ENCODE data around the gene STK17A.

The STK17A gene

DNA sequence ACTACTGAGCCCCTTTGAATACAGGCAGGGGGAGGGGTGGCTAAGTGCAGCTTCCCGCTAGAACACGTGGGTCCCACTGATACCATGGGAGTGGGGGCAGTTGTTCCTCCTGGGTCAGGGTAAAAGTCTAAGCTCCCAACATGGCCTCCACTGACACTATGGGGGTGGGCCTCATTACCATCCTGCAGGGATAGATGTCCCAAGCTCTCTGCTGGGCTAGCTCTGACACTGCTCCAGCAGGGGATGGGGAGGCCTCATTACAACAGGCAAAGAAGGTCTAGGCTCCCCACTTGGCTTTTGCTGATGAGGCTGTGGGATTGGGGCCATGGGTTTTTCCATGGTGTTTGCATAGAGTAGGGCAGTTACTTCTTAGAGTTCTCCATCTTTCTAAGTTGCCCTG lies 51.5 kb downstream of the STK17A start:
- no peak for DNase-seq (ENCODE audit: low read depth in 2 of 2)

DNA sequence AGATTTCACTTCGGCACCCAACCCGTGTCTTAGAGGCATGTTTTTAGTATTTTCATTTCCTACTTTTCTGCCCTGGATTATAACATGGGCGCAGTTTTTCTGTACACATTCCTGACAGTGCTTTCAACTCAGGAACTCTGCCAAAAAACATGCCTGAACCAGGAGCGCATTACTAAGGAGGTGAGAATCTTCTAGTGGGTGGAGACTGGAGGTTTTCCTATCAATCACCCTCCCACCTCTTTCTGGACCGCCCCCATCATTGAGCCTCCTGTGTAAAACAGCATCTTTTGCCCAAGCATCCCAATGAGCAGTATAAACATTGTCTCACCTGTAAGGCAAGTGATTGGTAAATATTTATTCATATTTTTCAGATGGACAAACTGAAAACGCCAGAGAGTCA lies 53.2 kb downstream of the STK17A start:
- no peak for DNase-seq (ENCODE audit: low read depth in 2 of 2)

DNA sequence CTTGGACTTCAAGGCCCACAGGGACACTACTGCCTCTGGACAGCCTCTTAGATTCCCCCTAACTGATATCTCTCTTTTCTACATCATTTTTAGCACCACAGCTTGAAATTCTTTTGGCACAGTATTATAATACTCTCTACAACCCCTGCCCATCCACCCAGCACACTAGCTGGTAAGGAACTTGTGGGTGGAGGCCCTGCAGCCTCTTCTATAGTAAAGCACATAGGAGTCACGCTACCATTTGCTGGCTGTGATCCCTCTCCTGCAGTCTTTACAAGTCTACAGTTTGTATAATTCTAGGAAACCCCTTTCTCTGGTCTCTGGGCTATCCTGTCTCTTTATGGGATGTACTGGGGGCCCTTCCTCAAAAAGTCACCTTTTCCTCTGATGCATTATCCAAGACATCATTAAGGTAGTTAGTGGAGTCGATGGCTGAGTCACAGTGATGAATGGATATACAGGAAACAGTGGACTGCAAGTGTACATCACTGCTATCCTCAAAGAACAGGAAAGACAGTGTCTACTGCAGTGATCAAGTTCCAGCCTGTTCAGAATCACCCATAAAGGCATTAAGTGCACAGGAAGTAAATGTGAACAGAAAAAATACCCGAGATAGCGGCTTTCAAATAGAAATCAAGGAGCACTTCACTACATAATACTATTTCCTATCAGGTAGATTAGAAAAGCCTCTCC lies 54.4 kb downstream of the STK17A start:
- DNase-seq (ENCODE audit: low read depth in 2 of 2), result no peak

- no peak for DNase-seq (ENCODE audit: low read depth in 2 of 2)
These were observed 57.1 kb downstream of the STK17A start for GRCh38 chr7:43639858-43640491.

DNA sequence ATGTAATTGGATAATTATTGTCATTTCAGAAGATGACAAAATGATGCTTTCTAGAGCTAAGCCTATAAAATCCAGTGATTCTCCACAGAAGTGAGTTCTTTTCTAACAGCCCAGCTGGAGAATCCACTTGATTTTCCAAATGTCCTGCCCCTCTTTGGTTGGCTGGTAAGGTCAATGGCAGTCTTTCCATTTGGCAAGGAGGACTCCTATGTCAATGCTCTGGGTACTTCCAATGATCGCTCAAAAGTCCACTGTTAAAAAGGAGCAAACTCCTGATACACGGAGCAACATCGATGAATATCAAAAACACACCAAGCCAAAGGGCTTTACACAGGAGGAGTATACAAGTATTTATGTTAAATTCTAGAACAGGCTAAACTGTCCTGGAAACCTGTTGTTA lies 57.8 kb downstream of the STK17A start:
- DNase-seq (ENCODE audit: low read depth in 2 of 2), result no peak

GRCh38 chr7:43642897-43643630 lies 60.2 kb downstream of the STK17A start:
- no peak for DNase-seq (ENCODE audit: low read depth in 2 of 2)

DNA sequence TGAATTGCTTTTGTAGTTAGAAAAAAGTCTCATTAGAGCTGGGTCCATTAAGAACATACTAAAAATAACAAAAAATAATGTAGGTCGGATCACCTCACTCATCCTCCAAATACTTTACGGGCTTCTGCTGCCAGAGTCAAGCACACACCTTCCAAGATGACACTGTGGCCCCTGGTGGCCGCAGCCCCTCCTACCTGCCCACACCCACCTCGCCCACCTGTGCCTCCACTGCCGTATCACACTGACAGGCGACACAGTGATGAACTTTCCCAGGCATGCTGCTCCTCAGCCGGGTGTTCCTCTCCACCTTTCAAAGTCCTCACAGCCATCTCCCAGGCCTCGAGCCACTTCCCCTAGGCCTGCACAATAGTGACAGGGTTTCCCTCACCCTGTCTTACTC lies 60.9 kb downstream of the STK17A start:
- DNase-seq (ENCODE audit: low read depth in 2 of 2), result no peak

DNA sequence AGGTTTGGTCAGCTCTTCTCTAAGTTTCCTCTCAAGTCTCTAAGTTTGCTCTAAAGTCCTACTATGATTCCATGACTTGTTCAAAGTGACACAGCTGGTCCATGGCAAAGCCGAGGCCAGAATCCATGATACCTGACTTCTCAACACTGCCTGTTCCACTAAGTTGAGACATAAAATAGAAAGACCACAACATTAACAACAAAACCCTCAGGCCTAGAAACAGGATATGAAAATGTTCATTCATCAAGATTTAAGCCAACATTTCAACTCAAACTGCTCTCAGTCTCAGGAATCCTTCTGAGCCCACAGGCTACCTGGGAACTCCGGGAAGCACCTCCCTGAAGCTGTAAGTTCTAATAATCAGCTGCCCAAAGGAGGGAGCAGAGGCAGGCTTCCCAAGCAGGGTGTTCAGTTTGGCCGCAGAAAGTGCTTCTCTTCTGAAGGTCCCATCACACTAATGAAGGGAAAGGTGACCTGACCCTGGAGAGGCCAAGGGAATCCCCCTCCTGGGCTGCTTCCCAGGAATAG lies 62.9 kb downstream of the STK17A start:
- DNase-seq (ENCODE audit: low read depth in 2 of 2), result no peak

GRCh38 chr7:43646603-43647338 lies 63.9 kb downstream of the STK17A start:
- DNase-seq (ENCODE audit: low read depth in 2 of 2), result no peak

DNA sequence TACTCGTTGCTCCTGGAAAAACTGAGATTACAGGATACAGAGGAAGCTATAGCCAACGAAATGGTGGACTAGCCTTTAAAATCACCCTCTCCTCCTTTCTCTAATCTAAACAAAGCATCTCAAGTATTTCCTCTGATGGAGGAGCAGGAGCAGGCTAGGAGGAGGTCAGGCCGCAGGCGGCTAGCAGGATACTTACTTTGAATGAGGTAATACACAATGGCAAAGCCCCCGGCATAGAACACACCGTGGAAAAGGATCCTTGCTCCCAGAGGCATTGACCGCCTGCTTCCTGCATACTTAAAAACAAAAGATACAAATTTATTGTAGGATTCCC lies 64.4 kb downstream of the STK17A start:
- no peak for DNase-seq (ENCODE audit: low read depth in 2 of 2)

DNA sequence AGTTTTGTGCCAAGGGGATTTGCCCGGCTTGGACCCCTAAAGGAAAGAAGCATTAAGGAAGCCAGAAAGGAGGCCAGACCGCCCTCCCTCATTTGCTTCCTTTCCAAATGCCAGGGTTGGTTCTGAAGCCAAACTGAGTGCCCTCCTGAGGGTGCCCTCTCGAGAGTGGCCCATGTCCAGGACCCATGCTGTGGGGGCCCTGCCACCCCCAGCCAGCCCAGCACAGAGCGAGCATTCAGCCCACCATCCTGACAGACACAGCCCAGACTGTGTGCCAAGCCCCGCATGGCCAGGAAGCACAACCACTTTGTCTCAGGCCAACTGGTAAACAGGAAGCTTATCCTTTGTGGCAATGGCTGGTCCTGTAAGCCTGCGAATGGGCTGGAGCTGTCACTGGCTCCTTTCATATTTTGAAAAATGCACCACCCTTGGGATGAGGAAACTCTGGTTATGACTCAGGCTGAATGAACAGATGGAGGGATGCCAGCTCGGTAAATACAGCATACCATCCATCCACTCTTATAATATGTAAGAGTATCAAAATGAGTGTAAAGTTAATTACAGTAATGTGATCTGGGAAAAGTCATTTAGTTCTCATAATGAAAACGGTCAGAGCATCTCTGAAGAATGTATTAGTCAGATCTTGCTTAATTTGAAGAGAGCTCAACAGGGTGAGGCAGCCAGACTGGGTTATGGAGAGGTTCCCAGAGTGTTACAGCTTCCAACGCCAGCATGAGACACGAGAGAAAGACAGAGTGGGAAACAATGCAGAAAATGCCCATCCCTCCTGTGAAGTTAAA lies 65.0 kb downstream of the STK17A start:
- no peak for DNase-seq (ENCODE audit: low read depth in 2 of 2)

GRCh38 chr7:43648473-43649406 lies 65.8 kb downstream of the STK17A start:
- DNase-seq (ENCODE audit: low read depth in 2 of 2), result peak in 1 of 2 donors; percentile 50

GRCh38 chr7:43649755-43650274 lies 66.9 kb downstream of the STK17A start:
- DNase-seq (ENCODE audit: low read depth in 2 of 2), result no peak

GRCh38 chr7:43650457-43651052 lies 67.6 kb downstream of the STK17A start:
- DNase-seq (ENCODE audit: low read depth in 2 of 2), result no peak

DNA sequence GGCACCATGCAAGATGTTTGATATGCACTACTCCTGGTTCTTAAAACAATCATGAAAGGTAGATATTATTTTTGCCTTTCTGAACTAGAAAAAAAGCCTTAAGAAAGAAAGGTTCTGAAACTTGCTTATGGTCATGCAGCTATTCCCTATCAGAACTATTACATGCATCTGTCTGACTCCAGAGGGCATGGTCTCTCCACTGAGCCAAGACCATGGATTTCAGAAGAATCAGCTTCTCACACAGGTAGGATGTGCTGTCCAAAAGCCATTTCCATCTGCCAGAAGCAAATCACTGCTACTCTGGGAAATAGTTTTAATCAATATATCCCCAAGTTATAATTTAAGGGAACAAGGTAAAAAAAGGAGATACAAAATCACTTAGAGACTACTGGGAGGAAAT lies 69.5 kb downstream of the STK17A start:
- no peak for DNase-seq (ENCODE audit: low read depth in 2 of 2)

DNA sequence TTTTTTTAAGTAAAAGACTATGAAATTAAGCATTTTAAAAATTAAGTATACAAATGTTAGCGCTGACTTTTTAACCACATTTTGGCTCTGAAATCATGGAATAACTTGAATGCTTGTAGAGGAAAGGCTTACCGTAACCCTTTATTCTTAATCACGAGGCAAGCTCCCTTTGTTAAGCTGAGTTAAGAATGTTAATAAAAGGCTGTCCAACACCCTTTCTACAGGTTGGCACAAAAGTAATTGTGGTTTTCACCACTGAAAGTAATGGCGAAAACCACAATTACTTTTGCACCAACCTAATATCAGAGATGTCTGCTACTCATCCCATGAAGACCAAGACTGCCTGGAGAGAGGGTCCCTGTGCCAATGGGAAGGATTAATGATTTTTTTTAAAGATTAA lies 70.6 kb downstream of the STK17A start:
- no peak for DNase-seq (ENCODE audit: low read depth in 2 of 2)

- DNase-seq (ENCODE audit: low read depth in 2 of 2), result no peak
These were observed 71.1 kb downstream of the STK17A start for GRCh38 chr7:43653891-43654504.

- no peak for DNase-seq (ENCODE audit: low read depth in 2 of 2)
These were observed 72.7 kb downstream of the STK17A start for GRCh38 chr7:43655584-43655983.

- DNase-seq (ENCODE audit: low read depth in 2 of 2), result no peak
These were observed 74.1 kb downstream of the STK17A start for GRCh38 chr7:43656997-43657396.
